Fibroblast of skin of right quadriceps (primary cell): ENCODE data around the gene GUCD1.

Source experiments
- DNase-seq: peaks from one replicate; pipeline ENCODE4 v3.0.0-alpha.2; 2013

GUCD1 gene

DNA sequence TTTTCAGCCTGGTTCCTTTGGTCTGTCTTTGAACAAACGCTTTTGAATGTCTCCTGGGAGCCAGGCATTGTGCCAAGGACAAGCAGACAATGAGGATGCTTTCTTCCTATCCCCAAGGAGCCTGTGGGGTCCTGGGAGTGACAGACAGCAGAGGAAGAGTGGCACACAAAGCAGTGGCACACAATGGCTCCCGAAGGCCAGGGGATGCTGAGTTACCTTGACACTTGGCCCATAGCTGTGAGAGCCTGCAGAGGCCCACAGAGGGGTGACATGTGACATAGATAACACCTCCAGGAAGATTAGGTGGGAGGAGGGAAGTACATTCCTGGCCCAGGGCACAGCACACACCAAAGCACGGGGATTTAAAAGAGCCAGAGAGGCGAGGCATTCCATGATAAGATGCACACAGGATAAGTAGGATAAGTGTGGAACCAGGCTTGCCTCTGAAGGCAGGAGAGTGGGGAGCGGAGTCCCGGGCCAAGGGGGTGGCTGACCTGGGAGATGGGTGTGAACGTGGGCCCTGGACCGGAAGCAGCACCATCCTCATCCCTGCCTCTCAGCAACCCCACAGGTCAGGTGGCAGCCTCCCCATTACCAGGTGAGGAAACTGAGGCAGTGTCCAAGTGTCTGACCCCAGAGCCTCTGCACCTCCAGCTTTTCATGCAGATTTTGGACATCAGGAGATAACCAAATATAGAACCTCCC, 53.5 kb downstream of the GUCD1 start:
- no peak for DNase-seq

DNA sequence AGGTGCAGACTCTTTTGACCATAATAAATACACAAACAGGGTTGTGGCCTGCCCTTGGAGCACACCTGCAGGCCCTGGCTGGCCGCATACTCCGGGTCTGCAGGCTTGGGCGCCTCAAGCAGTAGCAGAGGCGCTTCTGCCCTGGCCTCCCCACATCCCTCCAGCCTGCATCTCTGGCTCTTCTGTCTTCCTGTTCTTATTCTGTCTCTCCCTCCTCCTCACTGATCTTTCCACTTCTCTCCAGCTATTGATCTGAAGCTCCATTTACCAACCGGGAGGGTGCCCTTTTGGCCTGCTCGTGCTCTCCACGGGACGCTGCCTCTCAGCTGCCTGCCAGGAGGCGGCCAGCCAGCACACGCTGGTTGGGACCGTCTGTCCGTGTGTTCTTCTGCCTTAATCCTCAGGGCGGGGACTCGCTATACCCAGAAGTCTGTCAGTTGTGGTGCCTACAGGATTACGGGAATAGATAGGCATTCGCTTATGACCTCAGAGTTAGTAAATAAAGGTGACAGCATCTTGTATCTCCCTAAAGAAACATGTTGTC, 54.6 kb downstream of the GUCD1 start:
- no peak for DNase-seq

DNA sequence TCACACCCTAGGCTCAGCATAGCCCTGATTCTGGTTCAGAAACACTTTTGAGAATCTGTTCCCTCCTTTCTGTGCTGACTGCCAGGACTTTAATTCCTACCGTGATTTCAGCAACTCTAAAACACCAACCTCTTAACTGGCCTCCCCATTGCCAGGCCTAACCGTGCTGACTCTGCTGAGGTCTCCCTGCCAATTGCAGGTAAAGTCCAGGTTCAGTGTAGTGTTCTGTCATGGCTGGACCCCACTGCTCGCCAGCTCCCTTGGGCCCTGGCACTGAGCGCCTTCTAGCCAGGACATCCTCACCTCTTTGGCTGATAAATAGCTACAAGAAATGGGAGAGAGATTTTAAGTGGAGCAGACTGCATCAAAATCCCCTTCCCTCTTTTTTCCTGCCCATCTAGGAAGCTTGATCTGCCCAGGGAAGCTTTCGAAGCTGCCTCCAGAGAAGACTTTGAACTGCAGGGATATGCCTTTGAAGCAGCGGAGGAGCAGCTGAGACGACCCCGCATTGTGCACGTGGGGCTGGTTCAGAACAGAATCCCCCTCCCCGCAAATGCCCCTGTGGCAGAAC, 55.1 kb downstream of the GUCD1 start:
- no peak for DNase-seq

DNA sequence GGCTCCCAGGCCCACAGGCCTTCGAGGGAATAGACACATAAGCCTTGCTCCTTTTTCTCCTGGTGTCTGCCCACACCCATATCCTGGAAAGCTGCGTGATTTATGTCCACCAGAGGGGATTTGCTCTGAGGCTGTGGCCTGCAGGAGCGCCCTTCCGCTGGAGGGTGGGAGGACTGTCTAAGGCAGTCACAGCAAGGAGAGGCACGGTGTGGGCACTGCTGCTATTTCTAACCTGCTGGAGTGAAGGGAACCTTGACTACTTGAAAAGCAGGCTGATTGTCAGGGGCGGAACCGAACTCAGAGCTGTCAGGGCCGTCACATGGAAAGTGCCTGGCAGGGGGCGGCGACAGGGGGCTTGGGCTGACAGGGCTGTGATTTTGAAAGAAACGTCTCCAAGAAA, 56.1 kb downstream of the GUCD1 start:
- no peak for DNase-seq

DNA sequence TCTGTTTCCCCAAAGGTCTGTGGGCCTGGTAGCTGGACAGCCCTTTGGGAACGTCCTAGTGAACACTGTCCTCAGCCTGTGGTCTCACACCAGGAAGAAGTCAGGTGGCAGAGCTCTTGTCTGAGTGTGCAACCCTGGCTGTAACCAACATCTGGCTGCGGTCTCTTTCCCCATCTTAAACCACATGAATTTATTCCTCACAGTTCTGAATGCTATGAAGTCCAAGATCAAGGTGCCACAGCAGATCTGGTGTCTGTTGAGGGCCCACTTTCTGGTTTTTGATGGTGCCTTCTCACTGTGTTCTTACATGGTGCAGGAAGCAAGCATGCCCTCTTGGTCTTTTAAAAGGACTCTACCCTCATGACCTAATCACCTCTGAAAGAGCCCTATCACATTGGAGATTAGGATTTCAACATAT, 57.1 kb downstream of the GUCD1 start:
- no peak for DNase-seq

DNA sequence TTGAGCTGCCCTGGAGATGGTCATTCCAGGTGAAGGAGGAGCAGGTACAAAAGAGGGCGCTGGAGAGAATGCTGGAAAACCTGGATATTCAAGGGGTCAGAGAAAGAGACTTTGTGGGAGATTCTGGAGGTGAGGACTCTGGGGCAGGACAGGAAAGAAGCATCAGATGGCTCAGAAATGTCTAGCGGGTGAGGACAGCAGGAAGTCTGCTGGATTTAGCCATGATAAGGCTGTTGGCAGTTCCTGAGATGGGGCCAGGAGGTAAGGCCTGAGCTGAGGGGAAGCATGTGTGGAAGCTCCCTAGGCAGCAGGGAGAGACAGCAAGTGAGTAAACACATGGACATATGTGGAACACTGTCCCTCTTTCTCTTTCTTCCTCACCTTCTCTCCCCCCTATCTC, 58.3 kb downstream of the GUCD1 start:
- DNase-seq, result no peak

DNA sequence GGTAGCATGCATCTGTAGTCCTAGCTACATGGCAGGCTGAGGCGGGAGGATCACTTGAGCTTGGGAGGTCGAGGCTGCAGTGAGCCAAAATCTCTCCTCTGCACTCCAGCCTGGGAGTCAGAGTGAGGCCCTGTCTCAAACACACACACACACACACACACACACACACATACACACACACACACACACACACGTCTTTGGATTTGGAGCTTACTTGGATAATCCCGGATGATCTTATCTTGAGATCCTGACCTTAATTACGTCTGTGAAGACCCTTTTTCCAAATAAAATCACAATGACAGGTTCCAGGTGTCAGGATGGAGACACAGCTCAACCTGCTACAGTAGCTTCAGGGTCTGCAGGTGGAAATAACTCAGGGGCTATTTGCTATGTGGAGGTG, 58.7 kb downstream of the GUCD1 start:
- DNase-seq, result no peak

DNA sequence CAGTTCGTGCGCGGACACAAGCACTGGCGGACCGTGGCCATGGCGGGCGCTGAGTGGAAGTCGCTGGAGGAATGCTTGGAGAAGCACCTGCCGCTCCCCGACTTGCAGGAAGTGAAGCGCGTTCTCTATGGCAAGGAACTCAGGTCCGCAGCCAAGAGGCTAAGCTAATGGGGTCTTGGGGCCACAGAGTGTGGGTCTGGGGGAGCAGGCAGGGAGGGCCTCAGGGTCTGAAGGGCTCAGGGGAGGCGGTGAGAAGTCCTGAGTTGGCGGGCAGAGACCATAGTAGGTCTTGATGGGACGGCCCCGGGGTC, 59.6 kb downstream of the GUCD1 start:
- DNase-seq, result no peak

DNA sequence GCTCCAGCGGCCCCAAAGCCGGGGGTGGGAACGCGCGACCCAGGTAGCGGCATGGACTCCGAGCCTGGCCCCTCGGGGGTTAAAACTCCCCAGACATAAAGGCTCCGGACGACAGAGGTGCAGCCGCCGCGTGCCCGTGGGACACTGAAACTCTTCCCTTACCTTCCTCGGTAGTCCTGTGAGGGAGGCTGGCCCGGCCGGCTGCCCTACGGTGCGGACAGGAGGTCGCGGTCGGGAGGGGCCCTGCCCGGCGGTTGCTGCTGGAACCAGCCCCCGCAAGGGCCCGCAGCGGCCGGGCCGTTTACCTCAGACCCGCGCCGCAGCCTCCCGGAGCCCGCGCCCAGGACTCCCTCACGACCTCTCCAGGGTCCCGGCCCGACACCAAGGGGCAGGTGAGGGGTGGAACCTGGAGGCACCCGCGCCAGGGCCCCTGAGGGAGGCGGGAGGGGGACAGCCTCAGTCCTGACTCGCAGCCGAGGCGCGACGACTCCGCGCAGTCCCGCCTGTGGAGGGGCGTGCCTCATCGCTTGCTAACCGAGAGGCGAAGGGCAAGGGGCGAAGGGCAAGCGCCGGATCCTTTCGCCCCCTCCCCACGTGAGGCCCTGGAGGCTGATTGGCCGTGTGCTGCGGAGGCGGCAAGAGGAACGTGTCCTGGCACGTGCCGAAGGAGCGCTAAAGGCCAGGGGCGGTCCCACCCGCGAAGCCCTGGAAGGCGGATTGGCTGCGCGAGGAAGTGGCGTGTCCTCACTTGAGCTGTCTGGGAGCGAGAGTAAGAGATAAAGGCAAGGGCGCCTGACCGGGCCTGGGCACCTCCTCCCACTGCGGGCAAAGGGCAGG, 60.2 kb downstream of the GUCD1 start, which contains the start of gene UPB1:
Gene UPB1, plus strand, starts transcription at position 805 of the 837 bp plus-strand sequence. CDS start 72 bp downstream, outside the sequence.
- no peak for DNase-seq

DNA sequence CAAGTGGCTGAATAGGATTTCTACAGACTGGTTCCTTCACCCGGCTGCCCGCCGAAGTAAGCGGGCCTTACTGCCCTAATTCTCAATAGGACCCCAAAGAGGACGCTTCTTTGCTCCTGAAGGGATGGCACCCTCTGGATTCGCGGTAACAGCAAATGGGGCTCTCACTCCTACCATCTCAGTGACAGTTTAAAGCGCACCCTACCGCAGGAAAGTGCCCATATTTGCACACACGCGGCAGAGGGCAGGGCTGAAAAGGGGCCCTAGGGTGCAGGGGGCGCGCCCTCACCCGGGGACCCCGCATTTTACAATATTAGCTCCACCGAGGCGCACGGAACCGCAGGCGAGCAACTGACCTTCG, 60.8 kb downstream of the GUCD1 start:
- DNase-seq, result no peak

DNA sequence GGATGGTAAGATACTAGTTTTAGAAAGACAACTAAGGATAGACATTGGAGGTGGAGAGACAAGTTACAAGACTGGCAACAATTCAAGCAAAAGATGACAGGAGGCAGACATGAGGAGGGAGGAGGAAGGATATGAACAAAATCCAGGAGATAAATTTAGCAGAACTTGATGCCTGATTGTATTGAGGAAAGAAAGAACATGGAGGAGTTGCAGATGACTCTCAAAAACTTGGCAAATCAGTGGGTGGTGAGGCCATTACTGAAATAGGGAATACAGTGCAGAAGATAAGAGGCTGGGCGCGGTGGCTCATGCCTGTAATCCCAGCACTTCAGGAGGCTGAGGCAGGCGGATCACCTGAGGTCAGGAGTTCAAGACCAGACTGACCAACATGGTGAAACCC, 62.5 kb downstream of the GUCD1 start:
- DNase-seq, result no peak
